Measurements from ENCODE around the gene IL12RB1. TPM values are rescaled to one million over a fixed set of nuclear protein-coding genes. Genes with fewer than 3 reads are reported as not detected.

Gene IL12RB1
- total RNA-seq (2014; rRNA removed; shearing (Covaris generic)): not detected in 2 replicates
- not detected in 2 replicates for polyA plus RNA-seq (2014; cell fraction: nucleus; rRNA removed)

DNA sequence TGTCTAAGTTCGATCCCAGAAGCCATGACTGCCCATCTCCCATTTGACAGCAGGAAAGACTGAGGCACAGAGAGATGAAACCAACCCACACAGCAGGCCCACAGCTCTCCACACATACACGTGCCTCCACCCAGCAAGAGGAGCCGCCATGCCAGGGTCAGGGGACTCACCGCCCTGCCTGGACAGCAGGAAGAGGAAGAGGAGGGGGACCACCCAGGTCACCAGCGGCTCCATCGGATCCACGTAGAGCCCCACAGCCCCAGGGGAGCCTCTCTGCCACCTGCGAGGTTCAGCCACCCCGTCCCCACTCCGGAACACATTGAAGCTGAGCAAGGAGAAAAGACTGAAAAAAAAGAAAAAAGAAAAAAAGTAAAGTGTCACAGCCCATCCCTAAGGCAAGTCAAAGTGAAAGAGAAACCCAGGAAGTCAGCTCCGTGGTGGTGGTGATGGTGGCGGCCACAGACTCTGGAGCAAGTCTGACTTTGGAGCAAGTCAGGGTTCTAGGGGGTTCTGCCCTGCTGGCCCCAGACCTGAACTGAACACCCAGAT lies at the start of gene IL12RB1:
Gene IL12RB1, minus strand, starts transcription at position 345 of the 549 bp plus-strand sequence. Its CDS starts 111 bp downstream, at position 234.
- DNase-seq (ENCODE audit: extremely low read depth, low read depth): no peak

GRCh38 chr19:18135712-18136584 lies 49.2 kb upstream of the IL12RB1 start:
- DNase-seq (ENCODE audit: extremely low read depth, low read depth): no peak

DNA sequence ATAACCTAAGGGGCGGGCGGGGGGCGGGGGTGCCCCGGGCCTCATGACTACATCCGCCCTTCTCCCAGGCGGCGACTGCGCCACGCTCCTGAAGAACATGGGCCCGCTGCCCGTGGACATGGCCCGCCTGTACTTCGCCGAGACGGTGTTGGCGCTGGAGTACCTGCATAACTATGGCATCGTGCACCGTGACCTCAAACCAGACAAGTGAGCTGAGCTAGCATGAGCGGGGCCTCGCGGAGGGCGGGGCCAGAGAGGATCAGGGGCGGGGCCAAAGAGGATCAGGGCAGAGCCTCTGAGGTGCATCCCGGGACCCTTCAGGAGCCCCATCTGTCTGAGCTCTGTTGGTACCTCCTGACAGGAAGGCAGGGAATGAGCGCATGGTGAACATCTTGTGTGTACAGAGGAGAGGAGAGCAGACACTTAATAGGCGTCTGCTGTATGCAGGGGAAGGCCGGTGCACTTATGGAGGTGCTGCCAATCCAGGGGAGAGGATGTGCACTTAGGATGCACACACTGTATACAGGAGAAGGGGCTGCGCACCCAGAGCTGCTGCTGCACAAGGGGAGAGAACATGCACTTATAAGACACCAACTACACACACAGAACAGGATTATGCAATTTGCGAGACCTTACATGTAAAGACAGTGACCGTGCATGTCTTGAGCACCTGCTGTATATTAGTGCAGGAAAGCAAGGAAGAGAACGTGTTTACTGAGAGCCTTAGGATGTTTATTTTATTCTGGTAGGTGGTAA lies 45.3 kb upstream of the IL12RB1 start:
- no peak for DNase-seq (ENCODE audit: extremely low read depth, low read depth)

GRCh38 chr19:18130523-18131242 lies 43.9 kb upstream of the IL12RB1 start:
- DNase-seq (ENCODE audit: extremely low read depth, low read depth): no peak

- DNase-seq (ENCODE audit: extremely low read depth, low read depth): no peak
These were observed 42.1 kb upstream of the IL12RB1 start for GRCh38 chr19:18128805-18129204.

- no peak for DNase-seq (ENCODE audit: extremely low read depth, low read depth)
These were observed 41.3 kb upstream of the IL12RB1 start for GRCh38 chr19:18128044-18128443.

DNA sequence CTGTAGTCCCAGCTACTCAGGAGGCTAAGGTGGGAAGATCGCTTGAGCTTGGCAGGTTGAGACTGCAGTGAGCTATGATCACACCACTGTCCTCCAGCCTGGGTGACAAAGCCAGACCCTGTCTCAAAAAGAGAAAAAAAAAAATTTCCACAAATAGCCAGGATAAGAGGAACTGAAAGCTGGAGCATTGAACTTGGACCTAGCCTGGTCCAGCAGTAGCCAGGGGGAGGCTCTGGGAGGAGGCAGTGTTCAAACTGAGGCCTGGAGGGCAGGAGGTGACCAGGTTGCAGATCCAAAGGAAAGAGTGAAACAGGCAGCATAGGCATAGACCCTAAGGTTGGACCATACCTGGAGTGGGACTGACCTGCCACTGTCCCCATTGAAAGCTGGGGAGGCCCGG lies 39.4 kb upstream of the IL12RB1 start:
- DNase-seq (ENCODE audit: extremely low read depth, low read depth): no peak

DNA sequence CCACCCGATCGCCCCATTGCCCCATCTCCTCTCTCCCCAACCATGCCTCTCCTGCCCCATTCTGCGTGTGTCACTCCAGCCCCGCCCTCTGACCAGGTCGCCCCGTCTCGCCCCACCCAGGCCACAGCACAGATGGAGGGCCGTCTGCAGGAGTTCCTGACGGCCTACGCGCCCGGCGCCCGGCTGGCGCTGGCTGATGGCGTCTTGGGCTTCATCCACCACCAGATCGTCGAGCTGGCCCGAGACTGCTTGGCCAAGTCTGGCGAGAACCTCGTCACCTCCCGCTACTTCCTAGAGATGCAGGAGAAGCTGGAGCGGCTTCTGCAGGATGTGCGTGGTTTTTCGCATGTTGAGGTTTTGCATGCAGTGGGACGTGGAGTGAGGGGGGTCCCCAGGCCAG lies 37.1 kb upstream of the IL12RB1 start:
- no peak for DNase-seq (ENCODE audit: extremely low read depth, low read depth)

DNA sequence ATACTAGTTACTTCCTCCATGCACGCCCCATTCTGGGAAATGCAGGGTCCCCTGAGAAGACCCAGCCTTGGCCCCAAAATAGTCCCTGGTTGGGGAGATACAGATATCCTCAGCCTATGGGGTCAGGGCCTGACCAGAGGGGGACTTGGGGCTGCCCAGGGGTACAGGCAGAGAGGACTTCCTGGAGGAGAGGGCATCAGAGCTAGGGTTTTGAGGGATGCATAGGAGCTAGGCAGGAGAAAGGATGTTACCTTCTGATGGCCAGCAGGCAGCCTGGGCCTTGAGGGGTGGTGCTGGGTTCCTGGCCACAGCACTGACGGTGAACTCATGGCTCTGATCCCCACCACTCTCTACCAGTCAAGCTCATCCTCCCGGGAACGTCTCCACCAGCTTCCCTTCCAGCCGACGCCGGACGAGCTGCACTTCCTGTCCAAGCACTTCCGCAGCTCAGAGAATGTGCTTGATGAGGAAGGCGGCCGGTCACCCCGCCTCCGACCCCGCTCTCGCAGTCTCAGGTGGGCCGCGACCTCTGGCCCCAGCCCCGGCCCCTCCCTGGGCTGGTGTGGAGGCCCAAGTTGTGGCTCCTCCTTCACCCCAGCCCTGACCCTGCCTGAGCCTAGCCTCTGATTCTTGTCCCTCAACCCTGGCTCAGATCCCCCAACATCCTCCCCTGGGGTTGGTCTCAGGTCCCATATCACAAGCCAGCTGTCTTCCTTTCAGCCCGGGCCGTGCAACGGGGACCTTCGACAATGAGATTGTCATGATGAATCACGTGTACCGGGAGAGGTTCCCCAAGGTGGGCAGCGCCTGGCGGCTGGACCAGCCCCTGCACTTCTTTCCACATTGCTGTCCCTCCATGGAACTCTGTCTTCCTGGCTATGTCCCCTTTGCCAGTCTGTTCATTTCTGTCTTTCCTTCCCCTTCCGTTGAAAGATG lies 36.4 kb upstream of the IL12RB1 start:
- DNase-seq (ENCODE audit: extremely low read depth, low read depth): no peak

DNA sequence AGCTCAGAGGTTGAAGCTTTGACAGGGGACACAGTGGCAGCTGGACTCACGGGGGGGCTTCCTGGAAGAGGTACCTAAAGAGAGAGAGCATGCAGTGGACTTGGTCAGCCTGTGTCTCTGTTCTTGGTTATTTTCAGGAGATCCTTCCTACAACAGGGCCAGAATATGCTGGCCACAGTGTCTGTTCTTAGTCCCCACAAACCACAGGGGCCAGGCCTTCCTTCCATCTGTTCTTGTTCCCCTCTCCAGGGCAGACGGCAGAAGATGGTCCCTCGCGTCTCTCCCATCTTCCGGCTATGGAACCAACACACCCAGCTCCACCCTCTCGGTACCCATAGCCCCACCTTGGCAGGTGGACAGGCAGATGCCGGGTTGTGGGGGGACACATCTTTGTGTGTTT lies 35.7 kb upstream of the IL12RB1 start:
- DNase-seq (ENCODE audit: extremely low read depth, low read depth): no peak

DNA sequence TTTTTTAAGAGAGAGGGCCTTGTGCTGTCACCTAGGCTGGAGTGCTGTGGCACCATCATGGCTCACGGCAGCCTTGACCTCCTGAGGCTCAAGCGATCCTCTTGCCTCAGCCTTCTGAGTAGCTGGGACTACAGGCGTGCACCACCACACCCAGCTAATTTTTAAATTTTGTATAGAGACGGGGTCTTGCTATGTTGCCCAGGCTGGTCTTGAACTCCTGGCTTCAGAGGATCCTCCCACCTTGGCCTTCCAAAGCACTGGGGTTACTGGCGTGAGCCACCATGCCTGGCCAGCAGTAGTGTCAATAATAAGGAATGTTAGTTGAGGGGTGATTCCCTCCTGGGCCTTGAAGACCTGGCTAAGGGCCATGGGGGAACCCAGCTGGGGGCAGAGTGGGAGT lies 34.4 kb upstream of the IL12RB1 start:
- no peak for DNase-seq (ENCODE audit: extremely low read depth, low read depth)

DNA sequence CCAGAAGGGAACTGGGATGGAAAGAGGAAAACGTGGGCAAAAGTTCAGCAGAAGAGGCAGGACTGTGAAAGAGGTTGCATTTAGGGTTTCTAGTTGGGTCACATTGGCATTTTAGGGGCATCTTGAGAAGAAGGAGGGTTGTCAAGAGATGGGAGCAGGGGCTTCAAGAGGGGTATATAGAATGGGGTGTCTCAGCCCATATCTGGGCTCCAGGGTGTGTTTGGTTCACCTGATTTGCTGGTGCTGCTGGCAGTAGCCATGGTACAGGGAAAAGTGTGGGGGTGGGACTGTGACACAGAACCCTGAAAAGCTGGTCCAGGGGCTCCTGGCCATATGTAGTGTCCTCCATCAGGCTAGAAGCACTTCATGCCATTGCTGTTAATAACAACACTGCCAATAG lies 33.4 kb upstream of the IL12RB1 start:
- DNase-seq (ENCODE audit: extremely low read depth, low read depth): no peak

GRCh38 chr19:18119717-18120105 lies 33.0 kb upstream of the IL12RB1 start:
- DNase-seq (ENCODE audit: extremely low read depth, low read depth): no peak

- DNase-seq (ENCODE audit: extremely low read depth, low read depth): no peak
These were observed 32.4 kb upstream of the IL12RB1 start for GRCh38 chr19:18119013-18119716.

- DNase-seq (ENCODE audit: extremely low read depth, low read depth): no peak
These were observed 31.8 kb upstream of the IL12RB1 start for GRCh38 chr19:18118420-18119012.

- DNase-seq (ENCODE audit: extremely low read depth, low read depth): peak; percentile 70
These were observed 31.1 kb upstream of the IL12RB1 start for GRCh38 chr19:18117692-18118378.

- DNase-seq (ENCODE audit: extremely low read depth, low read depth): no peak
These were observed 30.6 kb upstream of the IL12RB1 start for GRCh38 chr19:18117364-18117691.

DNA sequence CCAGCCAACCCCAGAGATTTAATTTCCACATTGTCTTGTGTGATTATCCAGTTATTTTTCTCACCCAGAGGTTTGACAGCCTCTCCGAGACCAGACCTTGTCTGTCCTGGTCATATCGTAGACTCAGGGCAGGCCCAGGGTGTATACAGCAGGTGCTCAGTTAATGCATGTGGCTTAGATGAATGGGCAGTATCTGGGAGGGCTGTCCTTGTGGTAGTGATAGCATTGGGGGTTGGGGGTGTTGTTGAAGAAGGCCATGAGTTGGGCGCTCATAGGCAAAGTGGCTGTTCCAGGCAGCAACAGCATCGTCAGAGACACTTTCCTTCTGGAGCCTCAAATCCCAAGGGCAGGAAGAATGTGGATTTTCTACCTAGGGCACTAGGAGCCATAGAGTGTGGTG lies 27.7 kb upstream of the IL12RB1 start:
- DNase-seq (ENCODE audit: extremely low read depth, low read depth): no peak
